Esophagus muscularis mucosa (tissue), 4 donors: ENCODE data around the gene CERS2.

Experiments used
- EP300 ChIP-seq: sonication (generic); formaldehyde crosslinking; IDR thresholded peaks from one replicate; pipeline ENCODE4 v1.6.1; 2017; ENCODE audit warnings: antibody characterized with exemption
- POLR2A ChIP-seq: fragments of 450-650 bp; IDR thresholded peaks from one replicate; pipeline ENCODE4 v1.6.1; 2017; ENCODE audit warnings: antibody characterized with exemption, moderate library complexity, mild to moderate bottlenecking, low read depth
- TF ChIP-seq, protein P1 (sequence below), 3 experiments: fragments of 200-600 bp in 2 of 3; fragments of 450-650 bp in 1 of 3; sonication (generic) in 2 of 3; IDR thresholded peaks; one replicate each; pipeline ENCODE4 v1.5.1; 2017 to 2019; ENCODE audit warnings: antibody characterized with exemption in 3 of 3, mild to moderate bottlenecking in 2 of 3, moderate library complexity in 1 of 3

DNA sequence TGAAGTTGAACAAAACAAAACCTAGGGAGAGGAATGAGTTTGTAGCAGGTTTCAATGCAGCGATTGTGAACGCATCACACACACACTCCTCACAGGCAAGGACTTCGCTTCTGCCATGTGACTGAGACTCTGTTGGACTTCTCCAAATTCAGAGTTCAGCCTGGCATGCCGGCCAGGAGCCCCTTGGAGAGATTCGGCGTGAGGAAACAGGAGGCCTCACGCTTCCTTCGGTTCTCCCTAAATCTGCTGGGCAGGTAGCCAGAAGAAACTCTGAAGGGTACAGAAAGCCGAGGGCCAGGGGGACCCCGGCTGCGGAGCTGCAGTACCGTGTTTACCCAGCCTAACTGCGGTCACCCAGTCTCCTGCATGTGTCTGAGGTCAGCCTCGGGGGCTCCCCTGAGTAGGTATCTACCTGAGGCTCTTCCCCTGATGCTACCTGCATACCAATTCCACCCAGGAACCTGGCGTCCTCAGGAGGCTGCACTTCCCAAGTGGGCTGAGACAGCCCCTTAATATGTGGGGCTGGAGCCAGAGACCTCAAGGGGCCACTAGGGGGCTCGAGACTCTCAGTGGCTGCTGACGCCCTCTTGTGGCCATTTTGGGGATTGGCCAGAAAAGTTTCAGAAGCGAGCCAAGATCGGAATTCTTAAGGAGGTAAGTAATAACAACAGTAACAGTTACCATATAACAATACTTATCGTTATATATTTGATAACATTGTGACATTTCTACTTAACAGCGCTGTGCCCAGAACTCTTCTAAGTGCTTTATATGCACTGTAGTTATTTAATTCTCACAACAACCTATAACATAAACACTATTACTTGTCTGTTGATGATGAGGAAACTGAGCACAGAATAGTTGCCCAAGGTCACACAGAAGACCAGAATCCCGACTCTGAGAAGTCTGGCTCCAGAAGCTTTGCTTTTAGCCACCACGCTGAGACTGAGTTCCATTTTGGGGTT lies 4.7 kb upstream of the CERS2 start:
- TF ChIP-seq, protein P1, sequence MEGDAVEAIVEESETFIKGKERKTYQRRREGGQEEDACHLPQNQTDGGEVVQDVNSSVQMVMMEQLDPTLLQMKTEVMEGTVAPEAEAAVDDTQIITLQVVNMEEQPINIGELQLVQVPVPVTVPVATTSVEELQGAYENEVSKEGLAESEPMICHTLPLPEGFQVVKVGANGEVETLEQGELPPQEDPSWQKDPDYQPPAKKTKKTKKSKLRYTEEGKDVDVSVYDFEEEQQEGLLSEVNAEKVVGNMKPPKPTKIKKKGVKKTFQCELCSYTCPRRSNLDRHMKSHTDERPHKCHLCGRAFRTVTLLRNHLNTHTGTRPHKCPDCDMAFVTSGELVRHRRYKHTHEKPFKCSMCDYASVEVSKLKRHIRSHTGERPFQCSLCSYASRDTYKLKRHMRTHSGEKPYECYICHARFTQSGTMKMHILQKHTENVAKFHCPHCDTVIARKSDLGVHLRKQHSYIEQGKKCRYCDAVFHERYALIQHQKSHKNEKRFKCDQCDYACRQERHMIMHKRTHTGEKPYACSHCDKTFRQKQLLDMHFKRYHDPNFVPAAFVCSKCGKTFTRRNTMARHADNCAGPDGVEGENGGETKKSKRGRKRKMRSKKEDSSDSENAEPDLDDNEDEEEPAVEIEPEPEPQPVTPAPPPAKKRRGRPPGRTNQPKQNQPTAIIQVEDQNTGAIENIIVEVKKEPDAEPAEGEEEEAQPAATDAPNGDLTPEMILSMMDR (IDR thresholded peaks at IDR 0.05): peak; percentile 96 to 98 (median 96)
- TF ChIP-seq POLR2A: no peak
- TF ChIP-seq EP300: no peak
